Measurements from ENCODE around the gene HACD4. TPM values are rescaled to one million over a fixed set of nuclear protein-coding genes. Genes with fewer than 3 reads are reported as not detected.
A peak's percentile ranks its signal among the peaks of the same experiment; 100 is the strongest.

Gene HACD4
- total RNA-seq, 4 donors from 2014 or later, result 1.2 to 8.3 (median 2.0) TPM

GRCh38 chr9:20997503-20998076 lies 33.9 kb downstream of the HACD4 start:
- no peak overlapping the region for H3K4me3 ChIP-seq
- H3K36me3 ChIP-seq, result no peaks in the 10 kb centered on the region
- H3K9me3 ChIP-seq, result no peaks in the 10 kb centered on the region
- TF ChIP-seq CTCF (IDR thresholded peaks at IDR 0.05) (no peak), POLR2A (IDR thresholded peaks at IDR 0.05) (no peak)
- no peaks in the 10 kb centered on the region for H3K27me3 ChIP-seq
- H3K4me1 ChIP-seq, result peaks cover 0 to 3% (median 0%) of the 10 kb centered on the region in 4 donors
- DNase-seq, result no peak
- peak overlapping the region in 2 of 4 donors; percentile 21 to 32 for H3K27ac ChIP-seq

GRCh38 chr9:20996809-20997208 lies 34.6 kb downstream of the HACD4 start:
- TF ChIP-seq CTCF (IDR thresholded peaks at IDR 0.05) (no peak), POLR2A (IDR thresholded peaks at IDR 0.05) (no peak)
- Histone ChIP-seq H3K27me3 (no peaks in the 10 kb centered on the region), H3K4me1 (peaks cover 0 to 3% (median 0%) of the 10 kb centered on the region in 4 donors), H3K27ac (peak overlapping the region in 1 of 4 donors; percentile 50), H3K36me3 (no peaks in the 10 kb centered on the region), H3K4me3 (no peak overlapping the region), H3K9me3 (no peaks in the 10 kb centered on the region)
- peak in 1 of 3 donors; percentile 42 for DNase-seq

- no peaks in the 10 kb centered on the region for H3K9me3 ChIP-seq
- TF ChIP-seq CTCF (IDR thresholded peaks at IDR 0.05) (no peak), POLR2A (IDR thresholded peaks at IDR 0.05) (no peak)
- DNase-seq, result no peak
- no peak overlapping the region for H3K4me3 ChIP-seq
- H3K27me3 ChIP-seq, result no peaks in the 10 kb centered on the region
- no peaks in the 10 kb centered on the region for H3K36me3 ChIP-seq
- H3K27ac ChIP-seq, result no peak overlapping the region
- peaks cover 0 to 3% (median 0%) of the 10 kb centered on the region in 4 donors for H3K4me1 ChIP-seq
These were observed 35.8 kb downstream of the HACD4 start for GRCh38 chr9:20995616-20996015.

GRCh38 chr9:20994486-20994885 lies 37.0 kb downstream of the HACD4 start:
- H3K36me3 ChIP-seq, result no peaks in the 10 kb centered on the region
- no peak overlapping the region for H3K27ac ChIP-seq
- TF ChIP-seq POLR2A (IDR thresholded peaks at IDR 0.05) (no peak), CTCF (IDR thresholded peaks at IDR 0.05) (no peak)
- no peak for DNase-seq
- peaks cover 0 to 3% (median 0%) of the 10 kb centered on the region in 4 donors for H3K4me1 ChIP-seq
- H3K4me3 ChIP-seq, result no peak overlapping the region
- H3K27me3 ChIP-seq, result no peaks in the 10 kb centered on the region
- no peaks in the 10 kb centered on the region for H3K9me3 ChIP-seq

GRCh38 chr9:20990867-20991266 lies 40.6 kb downstream of the HACD4 start:
- H3K27ac ChIP-seq, result no peak overlapping the region
- no peak overlapping the region for H3K4me3 ChIP-seq
- H3K27me3 ChIP-seq, result no peaks in the 10 kb centered on the region
- no peak for DNase-seq
- H3K4me1 ChIP-seq, result no peaks in the 10 kb centered on the region
- no peaks in the 10 kb centered on the region for H3K36me3 ChIP-seq
- no peaks in the 10 kb centered on the region for H3K9me3 ChIP-seq
- TF ChIP-seq POLR2A (IDR thresholded peaks at IDR 0.05) (no peak), CTCF (IDR thresholded peaks at IDR 0.05) (no peak)

Data from Peyer's patch (tissue), 4 donors.